BJ (cell line): ENCODE results near the gene L3MBTL2. TPM values are rescaled to one million over a fixed set of nuclear protein-coding genes. Genes with fewer than 3 reads are reported as not detected.

Source experiments
- CTCF ChIA-PET: fragments of 350-600 bp; formaldehyde crosslinking; extraction: SDS; loops from one replicate; lab custom pipeline; 2021; ENCODE audit warnings: antibody characterized with exemption, inconsistent platforms; lab: Yijun Ruan, JAX
- POLR2A ChIA-PET: fragments of 300-600 bp; sonication (Branson Sonifier 250); formaldehyde crosslinking; extraction: SDS; loops from one replicate; lab custom pipeline; 2021; ENCODE audit warnings: antibody characterized with exemption; lab: Charles Lee
- DNase-seq: peaks from one replicate; pipeline ENCODE4 v3.0.0-alpha.2; 2011; ENCODE audit warnings: low read depth
- H3K27me3 ChIP-seq: 2 replicates; pipeline ENCODE4 v1.6.0; 2011; ENCODE audit warnings: low read length; ENCODE audit not compliant: control insufficient read depth, insufficient read depth
- H3K36me3 ChIP-seq: 2 replicates; pipeline ENCODE4 v1.5.1; 2011; ENCODE audit warnings: low read length; ENCODE audit not compliant: control insufficient read depth, insufficient read depth
- H3K4me3 ChIP-seq: 2 replicates; pipeline ENCODE4 v1.5.1; 2011; ENCODE audit warnings: low read depth, mild to moderate bottlenecking, control low read depth, low read length
- polyA plus RNA-seq: library from polyadenylated mRNA; depleted of rRNA; stranded (reverse); fragments of >200 nt; gene quantifications from 2 replicates; pipeline ENCODE4 v1.2.3, GENCODE V29; 2011
- TF ChIP-seq, protein P1 (sequence below): IDR thresholded peaks from 2 replicates; pipeline ENCODE4 v1.5.1; 2011; ENCODE audit warnings: low read depth, mild to moderate bottlenecking, control low read depth, inconsistent platforms, low read length, moderate library complexity; ENCODE audit not compliant: insufficient read depth

Gene L3MBTL2
- polyA plus RNA-seq, 1 experiment = 26.5 TPM

DNA sequence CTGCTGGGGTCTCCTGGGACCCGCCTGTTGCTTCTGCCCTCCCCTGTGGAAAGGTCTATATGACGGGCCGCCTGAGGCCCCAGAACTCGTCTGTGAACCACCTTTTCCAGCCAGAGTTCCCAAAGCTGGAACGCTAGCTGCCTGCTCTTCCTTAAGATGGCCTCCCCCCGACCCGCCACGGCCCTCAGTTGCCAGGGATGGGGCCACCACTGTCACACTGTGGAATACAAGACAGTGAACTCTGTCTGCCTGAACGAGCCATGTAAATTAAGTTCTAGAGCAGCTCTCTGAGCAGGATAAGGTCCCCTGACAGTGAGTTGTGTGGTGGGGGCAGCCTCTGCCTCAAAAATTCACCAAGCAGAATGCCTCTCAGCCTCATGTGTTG lies 25.3 kb downstream of the L3MBTL2 start:
- ChIA-PET CTCF (no interaction called here), POLR2A (no interaction called here)
- Histone ChIP-seq H3K27me3 (no peaks in the 10 kb centered on the region), H3K36me3 (peaks cover 9% of the 10 kb centered on the region; the same call in 1 of the 2 replicates), H3K4me3 (no peak overlapping the region)
- TF ChIP-seq, protein P1, sequence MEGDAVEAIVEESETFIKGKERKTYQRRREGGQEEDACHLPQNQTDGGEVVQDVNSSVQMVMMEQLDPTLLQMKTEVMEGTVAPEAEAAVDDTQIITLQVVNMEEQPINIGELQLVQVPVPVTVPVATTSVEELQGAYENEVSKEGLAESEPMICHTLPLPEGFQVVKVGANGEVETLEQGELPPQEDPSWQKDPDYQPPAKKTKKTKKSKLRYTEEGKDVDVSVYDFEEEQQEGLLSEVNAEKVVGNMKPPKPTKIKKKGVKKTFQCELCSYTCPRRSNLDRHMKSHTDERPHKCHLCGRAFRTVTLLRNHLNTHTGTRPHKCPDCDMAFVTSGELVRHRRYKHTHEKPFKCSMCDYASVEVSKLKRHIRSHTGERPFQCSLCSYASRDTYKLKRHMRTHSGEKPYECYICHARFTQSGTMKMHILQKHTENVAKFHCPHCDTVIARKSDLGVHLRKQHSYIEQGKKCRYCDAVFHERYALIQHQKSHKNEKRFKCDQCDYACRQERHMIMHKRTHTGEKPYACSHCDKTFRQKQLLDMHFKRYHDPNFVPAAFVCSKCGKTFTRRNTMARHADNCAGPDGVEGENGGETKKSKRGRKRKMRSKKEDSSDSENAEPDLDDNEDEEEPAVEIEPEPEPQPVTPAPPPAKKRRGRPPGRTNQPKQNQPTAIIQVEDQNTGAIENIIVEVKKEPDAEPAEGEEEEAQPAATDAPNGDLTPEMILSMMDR = no peak
- DNase-seq = no peak

DNA sequence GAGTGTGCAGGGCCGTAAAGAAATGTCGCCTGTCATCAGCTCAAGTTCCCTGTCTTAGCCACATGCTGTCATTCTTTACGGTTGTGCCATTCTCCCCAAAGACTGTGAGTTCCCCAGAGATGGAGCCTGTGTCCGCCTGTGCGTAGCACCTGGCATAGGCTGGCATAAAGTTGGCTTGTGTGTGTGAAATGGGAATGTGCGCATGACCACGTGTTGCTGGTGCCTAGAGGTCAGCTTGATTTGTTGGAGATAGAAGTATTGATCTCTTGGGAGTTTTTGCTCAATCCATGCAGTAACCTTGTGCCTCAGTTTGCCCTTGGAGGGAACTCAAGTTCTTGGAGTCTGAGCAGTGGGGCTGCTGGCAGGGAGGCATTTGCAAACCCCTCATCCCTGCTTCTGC lies 26.3 kb downstream of the L3MBTL2 start:
- Histone ChIP-seq H3K27me3 (no peaks in the 10 kb centered on the region), H3K36me3 (peaks cover 7% of the 10 kb centered on the region; the same call in 1 of the 2 replicates), H3K4me3 (no peak overlapping the region)
- no peak for DNase-seq
- POLR2A ChIA-PET = no interaction called here
- TF ChIP-seq, protein P1 = no peak
- CTCF ChIA-PET = no interaction called here

DNA sequence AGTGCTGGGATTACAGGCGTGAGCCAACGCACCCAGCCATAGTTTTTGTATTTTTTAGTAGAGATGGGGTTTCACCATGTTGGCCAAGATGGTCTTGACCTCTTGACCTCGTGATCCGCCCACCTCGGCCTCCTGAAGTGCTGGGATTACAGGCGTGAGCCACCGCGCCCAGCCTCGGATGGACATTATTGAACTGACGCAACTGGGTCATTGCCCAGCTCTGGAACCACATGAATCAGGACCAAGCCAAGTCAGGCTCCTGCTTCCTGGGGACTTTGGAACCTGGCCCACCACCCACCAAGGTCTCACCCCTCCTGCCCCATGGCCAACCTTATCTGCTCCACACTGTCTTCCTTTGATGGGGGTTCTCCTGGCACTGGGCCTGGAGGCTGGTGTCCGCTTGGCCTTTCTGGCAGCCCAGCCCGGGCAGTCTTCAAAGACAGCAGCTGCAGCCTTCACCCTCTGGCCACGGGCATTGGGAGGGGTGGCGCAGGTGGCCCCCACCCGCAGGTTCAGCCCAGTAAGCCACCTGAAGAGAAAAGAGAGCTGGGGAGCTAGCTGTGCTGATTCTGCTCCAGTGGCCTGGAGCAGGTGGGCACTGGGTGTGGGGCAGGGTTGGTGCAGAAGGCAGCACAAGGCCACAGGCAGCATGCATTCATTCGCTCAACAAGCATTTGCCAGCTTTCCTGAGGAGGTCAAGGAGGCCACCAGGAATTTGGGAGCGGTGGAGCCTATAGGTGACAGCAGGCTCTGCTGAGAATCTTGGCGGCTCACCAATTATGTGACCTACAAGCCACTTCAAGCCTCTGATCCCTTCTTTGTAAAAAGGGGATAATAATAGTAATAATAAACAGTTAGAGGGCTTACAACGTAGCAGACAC lies 29.9 kb downstream of the L3MBTL2 start:
- TF ChIP-seq, protein P1 = no peak
- CTCF ChIA-PET = no interaction called here
- DNase-seq = no peak
- Histone ChIP-seq H3K36me3 (peaks cover 2% of the 10 kb centered on the region; the same call in 1 of the 2 replicates), H3K27me3 (no peaks in the 10 kb centered on the region), H3K4me3 (no peak overlapping the region)
- POLR2A ChIA-PET = no interaction called here

DNA sequence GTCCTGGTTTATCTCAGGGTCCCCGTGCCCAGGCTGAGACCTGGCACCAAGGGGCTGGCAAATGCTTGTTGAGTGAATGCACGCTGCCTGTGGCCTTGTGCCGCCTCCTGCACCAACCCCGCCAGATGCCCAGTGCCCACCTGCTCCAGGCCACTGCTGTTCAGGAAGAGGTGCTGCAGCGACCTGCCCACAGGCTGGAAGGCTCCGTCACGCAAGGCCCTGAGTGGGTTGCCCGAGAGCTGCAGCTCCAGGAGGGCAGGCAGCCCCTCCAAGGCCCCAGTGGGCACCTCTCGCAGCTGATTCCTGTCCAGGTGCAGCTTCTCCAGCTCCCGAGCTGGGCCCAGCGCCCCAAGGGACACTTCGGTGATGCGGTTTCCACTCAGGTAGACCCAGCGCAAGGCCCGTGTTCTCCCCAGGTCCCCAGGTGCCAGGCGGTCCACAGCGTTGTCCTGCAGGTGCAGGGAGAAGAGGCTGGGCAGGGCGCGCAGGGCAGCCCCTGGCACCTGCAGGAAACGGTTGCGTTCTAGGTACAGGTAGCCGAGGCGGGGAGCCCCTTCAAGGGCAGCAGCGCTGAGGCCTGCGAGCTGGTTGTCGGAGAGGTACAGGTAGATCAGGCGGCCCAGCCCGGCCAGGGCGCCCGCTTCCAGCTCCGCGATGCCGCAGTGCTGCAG lies 32.1 kb downstream of the L3MBTL2 start:
- Histone ChIP-seq H3K4me3 (0 out of 2 replicates have a peak overlapping the region, but pooled peaks have one; percentile 14), H3K36me3 (no peaks in the 10 kb centered on the region), H3K27me3 (no peaks in the 10 kb centered on the region)
- ChIA-PET POLR2A (no interaction called here), CTCF (interaction anchor here (1.1 to 2.3 kb wide), 3 partner anchors 16 to 315 kb away, joined by 3 to 14 read pairs (median 3); no protein-coding TSS in a partner anchor)
- TF ChIP-seq, protein P1 = no peak
- no peak for DNase-seq
